SK-N-SH treated with all-trans-retinoic acid at 6 μM for 48 hours (cell line): ENCODE data around the gene MGLL.

ENCODE experiments used
- ARNTL ChIP-seq: fragments of 450-650 bp; formaldehyde crosslinking; IDR thresholded peaks from 2 replicates; pipeline ENCODE4 v1.5.0; 2020; ENCODE audit warnings: low read depth, mild to moderate bottlenecking, moderate library complexity, borderline replicate concordance
- CREB5 ChIP-seq: fragments of 250-450 bp; sonication (Bioruptor Pico); IDR thresholded peaks from 2 replicates; pipeline ENCODE4 v1.5.1; 2020; ENCODE audit warnings: low read depth, mild to moderate bottlenecking, moderate library complexity
- ESRRG ChIP-seq: fragments of 250-450 bp; sonication (Bioruptor Pico); IDR thresholded peaks from 2 replicates; pipeline ENCODE4 v1.6.1; 2021; ENCODE audit warnings: mild to moderate bottlenecking
- PPARA ChIP-seq: fragments of 250-450 bp; sonication (Bioruptor Pico); IDR thresholded peaks from 2 replicates; pipeline ENCODE4 v1.5.0; 2020; ENCODE audit warnings: mild to moderate bottlenecking, borderline replicate concordance
- TCF4 ChIP-seq: fragments of 250-450 bp; sonication (Bioruptor Pico); IDR thresholded peaks from 2 replicates; pipeline ENCODE4 v1.8.0; 2021; ENCODE audit warnings: mild to moderate bottlenecking, moderate library complexity, borderline replicate concordance
- ZFP30 ChIP-seq: fragments of 450-650 bp; formaldehyde crosslinking; IDR thresholded peaks from 2 replicates; pipeline ENCODE4 v1.5.0; 2022; ENCODE audit warnings: mild to moderate bottlenecking, moderate library complexity
- ZNF565 ChIP-seq: fragments of 450-650 bp; formaldehyde crosslinking; conservative IDR thresholded peaks from 2 replicates; pipeline ENCODE4 v1.5.0; 2020; ENCODE audit warnings: low read depth, mild to moderate bottlenecking, moderate library complexity

GRCh38 chr3:127679534-127680145, 142.7 kb downstream of the MGLL start:
- no peak for TF ChIP-seq ARNTL (CRISPR knock-in tag)
- TF ChIP-seq PPARA (CRISPR knock-in tag), result no peak
- TF ChIP-seq ZNF565, result no peak
- no peak for TF ChIP-seq ZFP30 (CRISPR knock-in tag)
- no peak for TF ChIP-seq CREB5 (CRISPR knock-in tag)
- TF ChIP-seq ESRRG (CRISPR knock-in tag), result no peak
- TF ChIP-seq TCF4, result no peak
